GM23338 (cell line): ENCODE data around the gene NOL3. TPM values are rescaled to one million over a fixed set of nuclear protein-coding genes. Genes with fewer than 3 reads are reported as not detected.

Experiments
- ATAC-seq: fragments of 200-7000 bp; cut with Tn5 transposase; 3 replicates; pipeline ENCODE4 v1.9.1; 2020
- DNase-seq: peaks from one replicate; pipeline ENCODE4 v3.0.0-alpha.2; 2015; ENCODE audit warnings: low spot score
- H2AFZ ChIP-seq: fragments of 200-600 bp; sonication (generic); 2 replicates; pipeline ENCODE4 v1.8.0; 2016; ENCODE audit warnings: antibody characterized with exemption, mild to moderate bottlenecking, moderate library complexity
- H3F3A ChIP-seq: fragments of 200-600 bp; sonication (generic); replicated peaks from 2 replicates; pipeline ENCODE4 v1.8.0; 2017; ENCODE audit warnings: antibody characterized with exemption, mixed run types, low read depth
- H3K27ac ChIP-seq: fragments of 200-600 bp; sonication (generic); 2 replicates; pipeline ENCODE4 v1.6.1; 2016; ENCODE audit warnings: low read depth
- H3K27me3 ChIP-seq: fragments of 200-600 bp; sonication (generic); 2 replicates; pipeline ENCODE4 v1.8.0; 2016; ENCODE audit warnings: mild to moderate bottlenecking, mixed run types, moderate library complexity; ENCODE audit not compliant: insufficient read depth
- H3K36me3 ChIP-seq: fragments of 200-600 bp; sonication (generic); 2 replicates; pipeline ENCODE4 v1.8.0; 2016; ENCODE audit warnings: mild to moderate bottlenecking; ENCODE audit not compliant: insufficient read depth
- H3K4me1 ChIP-seq: fragments of 200-600 bp; sonication (generic); 2 replicates; pipeline ENCODE4 v1.8.0; 2016; ENCODE audit warnings: mild to moderate bottlenecking, moderate library complexity; ENCODE audit not compliant: insufficient read depth
- H3K4me2 ChIP-seq: fragments of 200-600 bp; sonication (generic); 2 replicates; pipeline ENCODE4 v1.7.1; 2017; ENCODE audit warnings: mixed run types
- H3K4me3 ChIP-seq: fragments of 200-600 bp; sonication (generic); 2 replicates; pipeline ENCODE4 v1.6.1; 2016; ENCODE audit warnings: mixed run types
- H3K79me2 ChIP-seq: fragments of 200-600 bp; sonication (generic); replicated peaks from 2 replicates; pipeline ENCODE4 v1.8.0; 2017; ENCODE audit warnings: mild to moderate bottlenecking; ENCODE audit not compliant: insufficient read depth
- H3K9me2 ChIP-seq: fragments of 200-600 bp; sonication (generic); 2 replicates; pipeline ENCODE4 v1.8.0; 2017; ENCODE audit not compliant: insufficient read depth
- H4K20me1 ChIP-seq: fragments of 200-600 bp; sonication (generic); replicated peaks from 2 replicates; pipeline ENCODE4 v1.8.0; 2017; ENCODE audit warnings: mild to moderate bottlenecking; ENCODE audit not compliant: insufficient read depth
- H3K27ac Mint-ChIP-seq: 2 replicates; pipeline ENCODE4 v1.8.0; 2020; ENCODE audit warnings: inconsistent platforms, mild to moderate bottlenecking, moderate library complexity, mixed read lengths
- H3K27me3 Mint-ChIP-seq: 3 replicates; pipeline ENCODE4 v1.8.0; 2022; ENCODE audit warnings: low read depth, mild to moderate bottlenecking, moderate library complexity, mixed read lengths, inconsistent platforms; ENCODE audit not compliant: insufficient read depth, poor library complexity
- H3K36me3 Mint-ChIP-seq: 3 replicates; pipeline ENCODE4 v1.8.0; 2021; ENCODE audit warnings: low read depth, mild to moderate bottlenecking, inconsistent platforms, moderate library complexity, mixed read lengths
- H3K4me1 Mint-ChIP-seq: 3 replicates; pipeline ENCODE4 v1.8.0; 2020; ENCODE audit warnings: mild to moderate bottlenecking, inconsistent platforms, mixed read lengths
- H3K4me3 Mint-ChIP-seq: 3 replicates; pipeline ENCODE4 v1.8.0; 2021; ENCODE audit warnings: moderate library complexity, mild to moderate bottlenecking, inconsistent platforms, mixed read lengths
- H3K9me3 Mint-ChIP-seq: 3 replicates; pipeline ENCODE4 v1.8.0; 2020; ENCODE audit warnings: moderate library complexity, mild to moderate bottlenecking, inconsistent platforms, mixed read lengths
- EZH2 ChIP-seq: fragments of 200-600 bp; sonication (generic); IDR thresholded peaks from one replicate; pipeline ENCODE4 v1.8.0; 2017; ENCODE audit warnings: antibody characterized with exemption, mild to moderate bottlenecking, low read depth; ENCODE audit not compliant: unreplicated experiment
- NANOG ChIP-seq: IDR thresholded peaks from 2 replicates; pipeline ENCODE4 v1.6.1; 2016; ENCODE audit warnings: antibody characterized with exemption, borderline replicate concordance
- POLR2AphosphoS5 ChIP-seq: IDR thresholded peaks from 2 replicates; pipeline ENCODE4 v1.6.1; 2016; ENCODE audit warnings: antibody characterized with exemption, low read depth
- polyA plus RNA-seq: library from polyadenylated mRNA; unstranded; fragments of >200 nt; fragmentation: Nextera tagmentation; extraction: Ambion mirVana; gene quantifications from 2 replicates; pipeline ENCODE4 v1.2.1, GENCODE V29; 2016
- total RNA-seq: library from RNA; depleted of rRNA; stranded (reverse); fragments of >200 nt; shearing (Covaris generic); gene quantifications from 2 replicates; pipeline ENCODE4 v1.2.3, GENCODE V29; 2014
- TF ChIP-seq, protein P1 (sequence below): IDR thresholded peaks from one replicate; pipeline ENCODE4 v1.6.1; 2018; ENCODE audit warnings: antibody characterized with exemption; ENCODE audit not compliant: unreplicated experiment
- TF ChIP-seq, protein P2 (sequence below): fragments of 250-450 bp; sonication (Bioruptor Pico); IDR thresholded peaks from 2 replicates; pipeline ENCODE4 v1.5.0; 2020; ENCODE audit warnings: mild to moderate bottlenecking, moderate library complexity
- TF ChIP-seq, protein P3 (sequence below): IDR thresholded peaks from 2 replicates; pipeline ENCODE4 v1.6.1; 2016; ENCODE audit warnings: antibody characterized with exemption

NOL3 gene
- total and polyA plus RNA-seq, 2 experiments from 2014 or later = 3.3 to 4.0 TPM

DNA sequence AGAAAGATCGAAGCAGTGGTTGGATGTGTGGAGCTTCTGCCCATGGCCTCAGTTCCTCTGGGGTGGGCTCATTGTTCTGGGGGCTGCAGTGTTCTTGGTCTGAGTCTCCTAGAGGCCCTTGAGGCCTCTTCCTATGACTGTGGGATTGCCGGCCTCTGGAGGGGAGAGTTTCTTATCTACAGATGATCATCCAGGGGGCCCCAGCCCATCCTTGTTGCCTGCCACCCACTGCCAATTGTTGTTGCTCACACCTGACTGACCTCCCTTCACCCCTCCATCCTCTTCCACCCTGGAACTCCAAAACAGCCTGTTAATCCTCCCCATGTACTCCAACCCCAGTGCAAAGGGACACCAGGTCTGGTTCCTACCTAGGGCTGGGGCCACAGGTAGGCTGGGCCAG lies 25.4 kb upstream of the NOL3 start (continued):
- TF ChIP-seq, protein P1, sequence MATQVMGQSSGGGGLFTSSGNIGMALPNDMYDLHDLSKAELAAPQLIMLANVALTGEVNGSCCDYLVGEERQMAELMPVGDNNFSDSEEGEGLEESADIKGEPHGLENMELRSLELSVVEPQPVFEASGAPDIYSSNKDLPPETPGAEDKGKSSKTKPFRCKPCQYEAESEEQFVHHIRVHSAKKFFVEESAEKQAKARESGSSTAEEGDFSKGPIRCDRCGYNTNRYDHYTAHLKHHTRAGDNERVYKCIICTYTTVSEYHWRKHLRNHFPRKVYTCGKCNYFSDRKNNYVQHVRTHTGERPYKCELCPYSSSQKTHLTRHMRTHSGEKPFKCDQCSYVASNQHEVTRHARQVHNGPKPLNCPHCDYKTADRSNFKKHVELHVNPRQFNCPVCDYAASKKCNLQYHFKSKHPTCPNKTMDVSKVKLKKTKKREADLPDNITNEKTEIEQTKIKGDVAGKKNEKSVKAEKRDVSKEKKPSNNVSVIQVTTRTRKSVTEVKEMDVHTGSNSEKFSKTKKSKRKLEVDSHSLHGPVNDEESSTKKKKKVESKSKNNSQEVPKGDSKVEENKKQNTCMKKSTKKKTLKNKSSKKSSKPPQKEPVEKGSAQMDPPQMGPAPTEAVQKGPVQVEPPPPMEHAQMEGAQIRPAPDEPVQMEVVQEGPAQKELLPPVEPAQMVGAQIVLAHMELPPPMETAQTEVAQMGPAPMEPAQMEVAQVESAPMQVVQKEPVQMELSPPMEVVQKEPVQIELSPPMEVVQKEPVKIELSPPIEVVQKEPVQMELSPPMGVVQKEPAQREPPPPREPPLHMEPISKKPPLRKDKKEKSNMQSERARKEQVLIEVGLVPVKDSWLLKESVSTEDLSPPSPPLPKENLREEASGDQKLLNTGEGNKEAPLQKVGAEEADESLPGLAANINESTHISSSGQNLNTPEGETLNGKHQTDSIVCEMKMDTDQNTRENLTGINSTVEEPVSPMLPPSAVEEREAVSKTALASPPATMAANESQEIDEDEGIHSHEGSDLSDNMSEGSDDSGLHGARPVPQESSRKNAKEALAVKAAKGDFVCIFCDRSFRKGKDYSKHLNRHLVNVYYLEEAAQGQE = no peak

DNA sequence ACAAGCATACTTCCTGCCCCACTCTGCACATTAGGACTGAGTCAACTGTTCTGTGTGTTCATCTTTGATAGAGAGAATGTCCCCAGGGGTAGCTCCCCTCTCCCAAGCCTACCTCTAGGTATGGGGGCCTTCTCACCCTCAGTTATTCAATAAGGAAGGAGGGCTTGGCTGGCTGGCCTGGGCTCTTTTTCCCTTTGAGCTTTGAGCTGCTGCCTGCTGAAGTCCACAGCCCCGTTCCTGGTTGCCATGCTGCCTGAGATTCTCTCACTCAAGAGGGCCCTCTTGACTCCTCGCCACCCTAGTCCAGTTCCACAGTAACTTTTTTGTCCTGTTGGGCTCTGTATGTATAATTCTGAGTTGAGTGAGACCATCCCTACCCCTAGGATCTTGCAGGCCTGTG lies 24.6 kb upstream of the NOL3 start:
- TF ChIP-seq, protein P2, sequence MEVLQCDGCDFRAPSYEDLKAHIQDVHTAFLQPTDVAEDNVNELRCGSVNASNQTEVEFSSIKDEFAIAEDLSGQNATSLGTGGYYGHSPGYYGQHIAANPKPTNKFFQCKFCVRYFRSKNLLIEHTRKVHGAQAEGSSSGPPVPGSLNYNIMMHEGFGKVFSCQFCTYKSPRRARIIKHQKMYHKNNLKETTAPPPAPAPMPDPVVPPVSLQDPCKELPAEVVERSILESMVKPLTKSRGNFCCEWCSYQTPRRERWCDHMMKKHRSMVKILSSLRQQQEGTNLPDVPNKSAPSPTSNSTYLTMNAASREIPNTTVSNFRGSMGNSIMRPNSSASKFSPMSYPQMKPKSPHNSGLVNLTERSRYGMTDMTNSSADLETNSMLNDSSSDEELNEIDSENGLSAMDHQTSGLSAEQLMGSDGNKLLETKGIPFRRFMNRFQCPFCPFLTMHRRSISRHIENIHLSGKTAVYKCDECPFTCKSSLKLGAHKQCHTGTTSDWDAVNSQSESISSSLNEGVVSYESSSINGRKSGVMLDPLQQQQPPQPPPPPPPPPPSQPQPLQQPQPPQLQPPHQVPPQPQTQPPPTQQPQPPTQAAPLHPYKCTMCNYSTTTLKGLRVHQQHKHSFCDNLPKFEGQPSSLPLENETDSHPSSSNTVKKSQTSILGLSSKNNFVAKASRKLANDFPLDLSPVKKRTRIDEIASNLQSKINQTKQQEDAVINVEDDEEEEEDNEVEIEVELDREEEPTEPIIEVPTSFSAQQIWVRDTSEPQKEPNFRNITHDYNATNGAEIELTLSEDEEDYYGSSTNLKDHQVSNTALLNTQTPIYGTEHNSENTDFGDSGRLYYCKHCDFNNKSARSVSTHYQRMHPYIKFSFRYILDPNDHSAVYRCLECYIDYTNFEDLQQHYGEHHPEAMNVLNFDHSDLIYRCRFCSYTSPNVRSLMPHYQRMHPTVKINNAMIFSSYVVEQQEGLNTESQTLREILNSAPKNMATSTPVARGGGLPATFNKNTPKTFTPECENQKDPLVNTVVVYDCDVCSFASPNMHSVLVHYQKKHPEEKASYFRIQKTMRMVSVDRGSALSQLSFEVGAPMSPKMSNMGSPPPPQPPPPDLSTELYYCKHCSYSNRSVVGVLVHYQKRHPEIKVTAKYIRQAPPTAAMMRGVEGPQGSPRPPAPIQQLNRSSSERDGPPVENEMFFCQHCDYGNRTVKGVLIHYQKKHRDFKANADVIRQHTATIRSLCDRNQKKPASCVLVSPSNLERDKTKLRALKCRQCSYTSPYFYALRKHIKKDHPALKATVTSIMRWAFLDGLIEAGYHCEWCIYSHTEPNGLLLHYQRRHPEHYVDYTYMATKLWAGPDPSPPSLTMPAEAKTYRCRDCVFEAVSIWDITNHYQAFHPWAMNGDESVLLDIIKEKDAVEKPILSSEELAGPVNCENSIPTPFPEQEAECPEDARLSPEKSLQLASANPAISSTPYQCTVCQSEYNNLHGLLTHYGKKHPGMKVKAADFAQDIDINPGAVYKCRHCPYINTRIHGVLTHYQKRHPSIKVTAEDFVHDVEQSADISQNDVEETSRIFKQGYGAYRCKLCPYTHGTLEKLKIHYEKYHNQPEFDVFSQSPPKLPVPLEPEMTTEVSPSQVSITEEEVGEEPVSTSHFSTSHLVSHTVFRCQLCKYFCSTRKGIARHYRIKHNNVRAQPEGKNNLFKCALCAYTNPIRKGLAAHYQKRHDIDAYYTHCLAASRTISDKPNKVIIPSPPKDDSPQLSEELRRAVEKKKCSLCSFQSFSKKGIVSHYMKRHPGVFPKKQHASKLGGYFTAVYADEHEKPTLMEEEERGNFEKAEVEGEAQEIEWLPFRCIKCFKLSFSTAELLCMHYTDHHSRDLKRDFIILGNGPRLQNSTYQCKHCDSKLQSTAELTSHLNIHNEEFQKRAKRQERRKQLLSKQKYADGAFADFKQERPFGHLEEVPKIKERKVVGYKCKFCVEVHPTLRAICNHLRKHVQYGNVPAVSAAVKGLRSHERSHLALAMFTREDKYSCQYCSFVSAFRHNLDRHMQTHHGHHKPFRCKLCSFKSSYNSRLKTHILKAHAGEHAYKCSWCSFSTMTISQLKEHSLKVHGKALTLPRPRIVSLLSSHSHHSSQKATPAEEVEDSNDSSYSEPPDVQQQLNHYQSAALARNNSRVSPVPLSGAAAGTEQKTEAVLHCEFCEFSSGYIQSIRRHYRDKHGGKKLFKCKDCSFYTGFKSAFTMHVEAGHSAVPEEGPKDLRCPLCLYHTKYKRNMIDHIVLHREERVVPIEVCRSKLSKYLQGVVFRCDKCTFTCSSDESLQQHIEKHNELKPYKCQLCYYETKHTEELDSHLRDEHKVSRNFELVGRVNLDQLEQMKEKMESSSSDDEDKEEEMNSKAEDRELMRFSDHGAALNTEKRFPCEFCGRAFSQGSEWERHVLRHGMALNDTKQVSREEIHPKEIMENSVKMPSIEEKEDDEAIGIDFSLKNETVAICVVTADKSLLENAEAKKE (CRISPR knock-in tag) = no peak
- TF ChIP-seq POLR2AphosphoS5 = no peak
- no peak for TF ChIP-seq NANOG
- TF ChIP-seq, protein P3, sequence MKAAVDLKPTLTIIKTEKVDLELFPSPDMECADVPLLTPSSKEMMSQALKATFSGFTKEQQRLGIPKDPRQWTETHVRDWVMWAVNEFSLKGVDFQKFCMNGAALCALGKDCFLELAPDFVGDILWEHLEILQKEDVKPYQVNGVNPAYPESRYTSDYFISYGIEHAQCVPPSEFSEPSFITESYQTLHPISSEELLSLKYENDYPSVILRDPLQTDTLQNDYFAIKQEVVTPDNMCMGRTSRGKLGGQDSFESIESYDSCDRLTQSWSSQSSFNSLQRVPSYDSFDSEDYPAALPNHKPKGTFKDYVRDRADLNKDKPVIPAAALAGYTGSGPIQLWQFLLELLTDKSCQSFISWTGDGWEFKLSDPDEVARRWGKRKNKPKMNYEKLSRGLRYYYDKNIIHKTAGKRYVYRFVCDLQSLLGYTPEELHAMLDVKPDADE = no peak
- TF ChIP-seq EZH2 = no peak
- no peak for ATAC-seq

More for the DNA sequence above, 24.6 kb upstream of the NOL3 start:
- no peaks in the 10 kb centered on the region for H3K36me3 ChIP-seq
- no peaks in the 10 kb centered on the region for H3K9me2 ChIP-seq
- Mint-ChIP-seq H3K4me3 (no peak overlapping the region), H3K4me1 (peaks cover 3% of the 10 kb centered on the region; the same call in 2 of the 3 replicates), H3K36me3 (peaks cover 45% of the 10 kb centered on the region), H3K27ac (no peak overlapping the region), H3K9me3 (no peaks in the 10 kb centered on the region), H3K27me3 (peaks cover 11% of the 10 kb centered on the region)
- no peaks in the 10 kb centered on the region for H3K79me2 ChIP-seq
- H3K27ac ChIP-seq = no peak overlapping the region
- H3F3A ChIP-seq = 0 out of 2 replicates have a peak, but pooled peaks cover 7% of the 10 kb centered on the region
- no peak overlapping the region for H3K4me2 ChIP-seq
- no peak overlapping the region for H2AFZ ChIP-seq
- no peaks in the 10 kb centered on the region; the same call in 1 of the 2 replicates for H4K20me1 ChIP-seq
- no peak overlapping the region for H3K4me3 ChIP-seq
- H3K4me1 ChIP-seq = no peaks in the 10 kb centered on the region
- H3K27me3 ChIP-seq = peaks cover 27% of the 10 kb centered on the region; the same call in 1 of the 2 replicates
- no peak for DNase-seq
